Prostate gland (tissue), 2 donors: ENCODE measurements around the gene TET2.

ENCODE experiments used
- POLR2A ChIP-seq: fragments of 450-650 bp; IDR thresholded peaks from one replicate; pipeline ENCODE4 v1.6.1; 2016; ENCODE audit warnings: antibody characterized with exemption, mild to moderate bottlenecking
- TF ChIP-seq, protein P1 (sequence below), 4 experiments: fragments of 200-600 bp in 2 of 4; fragments of 450-650 bp in 2 of 4; sonication (generic) in 2 of 4; IDR thresholded peaks; 1 replicate in 3 of 4; 2 replicates in 1 of 4; pipeline ENCODE4 v1.5.1; 2016 to 2019; ENCODE audit warnings: antibody characterized with exemption in 4 of 4, mild to moderate bottlenecking in 2 of 4, moderate library complexity in 2 of 4

DNA sequence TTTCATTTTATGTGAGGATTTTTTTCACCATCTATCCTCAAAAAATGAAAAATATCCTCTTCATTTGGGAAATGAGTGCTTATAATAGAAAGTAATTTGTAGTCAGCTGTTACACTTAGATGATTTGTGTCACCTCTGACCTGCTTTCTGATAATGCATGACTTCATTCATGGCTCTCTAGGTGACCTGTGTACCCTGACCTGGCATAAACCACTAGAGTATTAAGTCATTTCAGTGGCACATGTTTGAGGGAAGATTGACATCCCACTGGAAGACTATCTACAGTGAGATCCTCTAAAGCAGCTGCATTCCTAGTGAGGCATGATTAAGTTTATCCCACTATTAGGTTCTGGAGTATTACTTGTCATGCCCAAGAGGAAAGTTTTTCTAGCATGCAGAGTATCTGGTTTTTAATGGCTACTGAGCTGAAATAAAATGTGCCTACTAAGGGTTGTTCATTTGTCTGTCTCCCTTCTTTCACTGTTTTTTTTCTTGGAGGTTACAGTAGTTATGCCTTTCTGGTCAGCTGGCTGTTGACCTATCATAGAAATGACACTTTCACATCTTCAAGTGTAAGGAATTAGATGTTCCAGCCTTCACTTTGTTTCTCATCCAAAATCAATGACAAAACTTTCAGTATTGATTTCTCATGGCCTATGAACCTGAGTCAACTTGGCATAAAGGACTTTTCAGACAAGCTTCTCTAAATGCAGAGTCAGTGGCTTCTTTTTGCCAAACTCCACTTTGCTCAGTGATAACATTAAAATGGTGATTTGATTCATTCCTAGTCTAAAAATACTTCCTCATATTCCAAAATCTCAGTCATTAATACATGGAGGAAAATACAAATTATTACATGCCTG lies 33.1 kb downstream of the TET2 start:
- TF ChIP-seq, protein P1, sequence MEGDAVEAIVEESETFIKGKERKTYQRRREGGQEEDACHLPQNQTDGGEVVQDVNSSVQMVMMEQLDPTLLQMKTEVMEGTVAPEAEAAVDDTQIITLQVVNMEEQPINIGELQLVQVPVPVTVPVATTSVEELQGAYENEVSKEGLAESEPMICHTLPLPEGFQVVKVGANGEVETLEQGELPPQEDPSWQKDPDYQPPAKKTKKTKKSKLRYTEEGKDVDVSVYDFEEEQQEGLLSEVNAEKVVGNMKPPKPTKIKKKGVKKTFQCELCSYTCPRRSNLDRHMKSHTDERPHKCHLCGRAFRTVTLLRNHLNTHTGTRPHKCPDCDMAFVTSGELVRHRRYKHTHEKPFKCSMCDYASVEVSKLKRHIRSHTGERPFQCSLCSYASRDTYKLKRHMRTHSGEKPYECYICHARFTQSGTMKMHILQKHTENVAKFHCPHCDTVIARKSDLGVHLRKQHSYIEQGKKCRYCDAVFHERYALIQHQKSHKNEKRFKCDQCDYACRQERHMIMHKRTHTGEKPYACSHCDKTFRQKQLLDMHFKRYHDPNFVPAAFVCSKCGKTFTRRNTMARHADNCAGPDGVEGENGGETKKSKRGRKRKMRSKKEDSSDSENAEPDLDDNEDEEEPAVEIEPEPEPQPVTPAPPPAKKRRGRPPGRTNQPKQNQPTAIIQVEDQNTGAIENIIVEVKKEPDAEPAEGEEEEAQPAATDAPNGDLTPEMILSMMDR (IDR thresholded peaks at IDR 0.05): no peak
- no peak for TF ChIP-seq POLR2A
